Measurements from ENCODE around the gene DRC3.

Gene DRC3

DNA sequence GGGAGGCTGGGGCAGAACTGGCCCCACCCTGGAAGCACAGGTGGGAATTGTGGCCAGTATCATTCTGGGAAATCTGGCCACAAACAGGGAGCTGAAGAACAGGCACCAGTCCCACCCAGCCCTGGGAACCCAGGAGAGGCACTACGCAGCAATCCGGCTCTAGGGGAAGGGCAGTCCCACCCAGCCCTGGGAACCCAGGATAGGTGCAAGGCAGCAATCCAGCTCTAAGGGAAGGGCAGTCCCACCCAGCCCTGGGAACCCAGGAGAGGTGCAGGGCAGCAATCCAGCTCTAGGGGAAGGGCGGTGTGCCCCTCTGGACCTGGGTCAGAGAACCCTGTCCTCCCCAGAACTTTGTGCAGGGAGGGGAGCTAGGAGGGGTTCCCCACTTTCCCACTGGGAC, 7.1 kb downstream of the DRC3 start:
- Histone ChIP-seq H3K4me2 (ENCODE audit: low read length) (no peak overlapping the region), H2BK120ac (ENCODE audit: low read depth, low read length) (no peak overlapping the region), H2AK5ac (ENCODE audit: low read length) (no peak overlapping the region), H3K36me3 (ENCODE audit: control insufficient read depth, insufficient read depth, low read length) (no peaks in the 10 kb centered on the region), H3K27me3 (ENCODE audit: insufficient read depth, low read length, poor library complexity) (no peaks in the 10 kb centered on the region), H3K79me2 (ENCODE audit: control insufficient read depth, insufficient read depth, low read length) (no peaks in the 10 kb centered on the region), H4K5ac (ENCODE audit: low read length) (no peak overlapping the region), H3K9ac (ENCODE audit: low read length) (no peak overlapping the region), H3K23ac (ENCODE audit: low read length) (no peak overlapping the region), H3K56ac (ENCODE audit: low read length) (no peak overlapping the region), H3K4ac (ENCODE audit: low read depth, low read length) (no peak overlapping the region), H2BK5ac (ENCODE audit: low read length) (no peak overlapping the region), H3K4me1 (ENCODE audit: control insufficient read depth, low read depth, low read length) (no peaks in the 10 kb centered on the region), H3K79me1 (ENCODE audit: low read length) (no peaks in the 10 kb centered on the region), H3K27ac (ENCODE audit: low read depth, low read length) (no peak overlapping the region), H3K18ac (ENCODE audit: low read length) (no peak overlapping the region), H2BK15ac (replicated peaks; ENCODE audit: low read depth) (no peak overlapping the region), H4K8ac (ENCODE audit: low read depth, low read length) (no peak overlapping the region), H3K4me3 (ENCODE audit: low read length) (no peak overlapping the region)
- no peak for DNase-seq
- WGBS (ENCODE audit: extremely low coverage, insufficient coverage, low lambda C conversion rate): no CpG with 5 or more reads among the region's 3 CpGs

GRCh38 chr17:17981330-17981729, 8.7 kb downstream of the DRC3 start:
- no peaks in the 10 kb centered on the region for H3K4me1 ChIP-seq (ENCODE audit: control insufficient read depth, low read depth, low read length)
- no CpG with 5 or more reads among the region's 9 CpGs for WGBS (ENCODE audit: extremely low coverage, insufficient coverage, low lambda C conversion rate)
- no peak overlapping the region for H2AK5ac ChIP-seq (ENCODE audit: low read length)
- H4K8ac ChIP-seq (ENCODE audit: low read depth, low read length): no peak overlapping the region
- no peaks in the 10 kb centered on the region for H3K36me3 ChIP-seq (ENCODE audit: control insufficient read depth, insufficient read depth, low read length)
- no peaks in the 10 kb centered on the region for H3K79me2 ChIP-seq (ENCODE audit: control insufficient read depth, insufficient read depth, low read length)
- DNase-seq: no peak
- no peak overlapping the region for H3K4me2 ChIP-seq (ENCODE audit: low read length)
- no peak overlapping the region for H3K4ac ChIP-seq (ENCODE audit: low read depth, low read length)
- H3K27me3 ChIP-seq (ENCODE audit: insufficient read depth, low read length, poor library complexity): no peaks in the 10 kb centered on the region
- no peak overlapping the region for H3K56ac ChIP-seq (ENCODE audit: low read length)
- no peak overlapping the region for H3K27ac ChIP-seq (ENCODE audit: low read depth, low read length)
- H3K79me1 ChIP-seq (ENCODE audit: low read length): no peaks in the 10 kb centered on the region
- H3K4me3 ChIP-seq (ENCODE audit: low read length): no peak overlapping the region
- no peak overlapping the region for H2BK120ac ChIP-seq (ENCODE audit: low read depth, low read length)
- no peak overlapping the region for H2BK15ac ChIP-seq (replicated peaks; ENCODE audit: low read depth)
- H3K18ac ChIP-seq (ENCODE audit: low read length): no peak overlapping the region
- no peak overlapping the region for H2BK5ac ChIP-seq (ENCODE audit: low read length)
- no peak overlapping the region for H3K9ac ChIP-seq (ENCODE audit: low read length)
- no peak overlapping the region for H4K5ac ChIP-seq (ENCODE audit: low read length)
- H3K23ac ChIP-seq (ENCODE audit: low read length): no peak overlapping the region

DNA sequence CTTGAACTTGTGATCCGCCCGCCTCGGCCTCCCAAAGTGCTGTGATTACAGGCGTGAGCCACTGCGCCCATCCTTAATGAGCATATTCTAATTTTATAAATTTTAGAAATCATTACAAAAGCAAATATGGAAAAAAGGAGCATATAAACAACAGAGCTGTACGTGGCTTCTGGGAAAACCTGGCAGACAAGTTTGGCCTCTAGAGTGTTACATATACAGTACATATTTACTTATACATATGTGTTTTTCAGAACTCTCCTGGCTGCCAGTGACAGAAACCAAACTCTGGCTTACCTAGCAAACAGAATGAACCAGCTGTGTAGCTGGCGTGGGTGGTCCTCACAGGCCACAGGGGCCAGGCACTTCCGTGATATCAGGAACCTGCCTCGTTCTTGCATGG, 10.1 kb downstream of the DRC3 start:
- no peaks in the 10 kb centered on the region for H3K79me1 ChIP-seq (ENCODE audit: low read length)
- WGBS (ENCODE audit: extremely low coverage, insufficient coverage, low lambda C conversion rate): no CpG with 5 or more reads among the region's 9 CpGs
- H3K27ac ChIP-seq (ENCODE audit: low read depth, low read length): no peak overlapping the region
- H4K8ac ChIP-seq (ENCODE audit: low read depth, low read length): no peak overlapping the region
- no peaks in the 10 kb centered on the region for H3K79me2 ChIP-seq (ENCODE audit: control insufficient read depth, insufficient read depth, low read length)
- H2BK5ac ChIP-seq (ENCODE audit: low read length): no peak overlapping the region
- no peaks in the 10 kb centered on the region for H3K27me3 ChIP-seq (ENCODE audit: insufficient read depth, low read length, poor library complexity)
- no peak for DNase-seq
- H2AK5ac ChIP-seq (ENCODE audit: low read length): no peak overlapping the region
- no peak overlapping the region for H3K9ac ChIP-seq (ENCODE audit: low read length)
- H3K18ac ChIP-seq (ENCODE audit: low read length): no peak overlapping the region
- no peak overlapping the region for H4K5ac ChIP-seq (ENCODE audit: low read length)
- no peak overlapping the region for H3K4ac ChIP-seq (ENCODE audit: low read depth, low read length)
- H2BK120ac ChIP-seq (ENCODE audit: low read depth, low read length): no peak overlapping the region
- no peak overlapping the region for H3K23ac ChIP-seq (ENCODE audit: low read length)
- no peak overlapping the region for H3K4me2 ChIP-seq (ENCODE audit: low read length)
- no peaks in the 10 kb centered on the region for H3K4me1 ChIP-seq (ENCODE audit: control insufficient read depth, low read depth, low read length)
- no peak overlapping the region for H3K56ac ChIP-seq (ENCODE audit: low read length)
- H3K4me3 ChIP-seq (ENCODE audit: low read length): no peak overlapping the region
- no peaks in the 10 kb centered on the region for H3K36me3 ChIP-seq (ENCODE audit: control insufficient read depth, insufficient read depth, low read length)
- no peak overlapping the region for H2BK15ac ChIP-seq (replicated peaks; ENCODE audit: low read depth)

GRCh38 chr17:17983376-17983775, 10.7 kb downstream of the DRC3 start:
- Histone ChIP-seq H3K36me3 (ENCODE audit: control insufficient read depth, insufficient read depth, low read length) (no peaks in the 10 kb centered on the region), H3K18ac (ENCODE audit: low read length) (no peak overlapping the region), H3K4me2 (ENCODE audit: low read length) (no peak overlapping the region), H2AK5ac (ENCODE audit: low read length) (no peak overlapping the region), H4K8ac (ENCODE audit: low read depth, low read length) (no peak overlapping the region), H3K79me2 (ENCODE audit: control insufficient read depth, insufficient read depth, low read length) (no peaks in the 10 kb centered on the region), H3K4me3 (ENCODE audit: low read length) (no peak overlapping the region), H3K27ac (ENCODE audit: low read depth, low read length) (no peak overlapping the region), H3K9ac (ENCODE audit: low read length) (no peak overlapping the region), H4K5ac (ENCODE audit: low read length) (no peak overlapping the region), H3K23ac (ENCODE audit: low read length) (no peak overlapping the region), H3K4me1 (ENCODE audit: control insufficient read depth, low read depth, low read length) (no peaks in the 10 kb centered on the region), H3K27me3 (ENCODE audit: insufficient read depth, low read length, poor library complexity) (no peaks in the 10 kb centered on the region), H2BK120ac (ENCODE audit: low read depth, low read length) (no peak overlapping the region), H3K79me1 (ENCODE audit: low read length) (no peaks in the 10 kb centered on the region), H2BK5ac (ENCODE audit: low read length) (no peak overlapping the region), H3K56ac (ENCODE audit: low read length) (no peak overlapping the region), H2BK15ac (replicated peaks; ENCODE audit: low read depth) (no peak overlapping the region), H3K4ac (ENCODE audit: low read depth, low read length) (no peak overlapping the region)
- no peak for DNase-seq
- no CpG with 5 or more reads among the region's 6 CpGs for WGBS (ENCODE audit: extremely low coverage, insufficient coverage, low lambda C conversion rate)

DNA sequence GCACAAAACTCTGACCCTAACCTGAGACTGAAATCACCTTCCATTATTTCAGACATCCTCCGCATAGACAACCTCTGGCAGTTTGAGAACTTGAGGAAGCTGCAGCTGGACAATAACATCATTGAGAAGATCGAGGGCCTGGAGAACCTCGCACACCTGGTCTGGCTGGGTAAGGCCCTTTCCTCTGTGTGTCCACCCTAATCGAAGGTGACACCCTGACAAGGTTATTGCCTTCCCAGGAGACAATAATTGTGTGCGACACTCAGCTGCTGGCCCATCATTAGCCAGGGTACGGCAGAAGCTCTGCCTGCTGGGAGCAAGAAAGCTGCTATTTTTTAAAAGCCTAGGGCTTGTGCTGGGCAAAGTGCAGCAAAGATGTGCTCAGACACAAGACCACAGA, 11.1 kb downstream of the DRC3 start:
- no peak for DNase-seq
- no peak overlapping the region for H3K23ac ChIP-seq (ENCODE audit: low read length)
- no peak overlapping the region for H3K18ac ChIP-seq (ENCODE audit: low read length)
- no peak overlapping the region for H3K9ac ChIP-seq (ENCODE audit: low read length)
- no peak overlapping the region for H2BK15ac ChIP-seq (replicated peaks; ENCODE audit: low read depth)
- H3K4me2 ChIP-seq (ENCODE audit: low read length): no peak overlapping the region
- H3K36me3 ChIP-seq (ENCODE audit: control insufficient read depth, insufficient read depth, low read length): no peaks in the 10 kb centered on the region
- H2BK120ac ChIP-seq (ENCODE audit: low read depth, low read length): no peak overlapping the region
- no peak overlapping the region for H3K56ac ChIP-seq (ENCODE audit: low read length)
- no peak overlapping the region for H3K27ac ChIP-seq (ENCODE audit: low read depth, low read length)
- no peak overlapping the region for H4K8ac ChIP-seq (ENCODE audit: low read depth, low read length)
- H3K79me1 ChIP-seq (ENCODE audit: low read length): no peaks in the 10 kb centered on the region
- no peak overlapping the region for H3K4ac ChIP-seq (ENCODE audit: low read depth, low read length)
- H3K4me3 ChIP-seq (ENCODE audit: low read length): no peak overlapping the region
- H4K5ac ChIP-seq (ENCODE audit: low read length): no peak overlapping the region
- no peaks in the 10 kb centered on the region for H3K27me3 ChIP-seq (ENCODE audit: insufficient read depth, low read length, poor library complexity)
- no peaks in the 10 kb centered on the region for H3K4me1 ChIP-seq (ENCODE audit: control insufficient read depth, low read depth, low read length)
- H2BK5ac ChIP-seq (ENCODE audit: low read length): no peak overlapping the region
- WGBS (ENCODE audit: extremely low coverage, insufficient coverage, low lambda C conversion rate): no CpG with 5 or more reads among the region's 6 CpGs
- H2AK5ac ChIP-seq (ENCODE audit: low read length): no peak overlapping the region
- no peaks in the 10 kb centered on the region for H3K79me2 ChIP-seq (ENCODE audit: control insufficient read depth, insufficient read depth, low read length)

DNA sequence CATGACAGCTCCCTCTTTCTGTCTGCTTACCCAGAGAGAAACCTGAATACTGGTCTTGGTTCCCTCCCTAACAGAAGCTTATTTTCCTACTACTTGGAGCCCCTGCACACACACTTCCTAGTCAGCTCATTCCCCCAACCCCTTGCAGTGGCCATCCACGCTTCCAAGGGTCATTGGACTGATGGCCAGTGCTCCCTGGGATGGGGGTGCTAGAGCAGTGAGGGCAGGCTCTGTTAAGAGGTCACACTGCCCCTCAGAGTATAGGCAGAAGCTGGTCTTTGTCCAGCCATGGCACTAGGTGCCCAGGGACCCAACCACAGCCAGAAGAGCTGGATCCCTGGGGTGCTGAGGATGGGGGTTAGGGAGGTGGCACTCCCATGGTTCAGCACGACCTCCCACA, 12.5 kb downstream of the DRC3 start:
- Histone ChIP-seq H3K79me1 (ENCODE audit: low read length) (no peaks in the 10 kb centered on the region), H3K4me1 (ENCODE audit: control insufficient read depth, low read depth, low read length) (no peaks in the 10 kb centered on the region), H3K4me3 (ENCODE audit: low read length) (no peak overlapping the region), H2AK5ac (ENCODE audit: low read length) (no peak overlapping the region), H3K56ac (ENCODE audit: low read length) (no peak overlapping the region), H2BK5ac (ENCODE audit: low read length) (no peak overlapping the region), H3K27ac (ENCODE audit: low read depth, low read length) (no peak overlapping the region), H4K5ac (ENCODE audit: low read length) (no peak overlapping the region), H3K18ac (ENCODE audit: low read length) (no peak overlapping the region), H4K8ac (ENCODE audit: low read depth, low read length) (no peak overlapping the region), H3K27me3 (ENCODE audit: insufficient read depth, low read length, poor library complexity) (no peaks in the 10 kb centered on the region), H3K79me2 (ENCODE audit: control insufficient read depth, insufficient read depth, low read length) (no peaks in the 10 kb centered on the region), H3K4ac (ENCODE audit: low read depth, low read length) (no peak overlapping the region), H3K23ac (ENCODE audit: low read length) (no peak overlapping the region), H2BK15ac (replicated peaks; ENCODE audit: low read depth) (no peak overlapping the region), H2BK120ac (ENCODE audit: low read depth, low read length) (no peak overlapping the region), H3K9ac (ENCODE audit: low read length) (no peak overlapping the region), H3K4me2 (ENCODE audit: low read length) (no peak overlapping the region), H3K36me3 (ENCODE audit: control insufficient read depth, insufficient read depth, low read length) (no peaks in the 10 kb centered on the region)
- no CpG with 5 or more reads among the region's 2 CpGs for WGBS (ENCODE audit: extremely low coverage, insufficient coverage, low lambda C conversion rate)
- no peak for DNase-seq

Measured in mesendoderm (in vitro differentiated cells).